GM20000 (cell line): ENCODE data around the gene ZFR2.

Source experiments
- DNase-seq: peaks from one replicate; pipeline ENCODE4 v3.0.0; 2012; ENCODE audit warnings: low spot score
- CTCF ChIP-seq: IDR thresholded peaks from 2 replicates; pipeline ENCODE4 v1.5.1; 2012; ENCODE audit warnings: mild to moderate bottlenecking, control low read depth; ENCODE audit errors: extremely low read depth, missing control alignments

ZFR2 gene

GRCh38 chr19:3826163-3826562, 42.7 kb downstream of the ZFR2 start:
- no peak for DNase-seq

GRCh38 chr19:3825286-3825956, 43.4 kb downstream of the ZFR2 start:
- TF ChIP-seq CTCF, result no peak
- DNase-seq, result no peak

More at GRCh38 chr19:3826163-3826562, 42.7 kb downstream of the ZFR2 start:
- TF ChIP-seq CTCF, result no peak

- DNase-seq, result no peak
- TF ChIP-seq CTCF, result no peak
Measured at GRCh38 chr19:3823350-3823713, 45.5 kb downstream of the ZFR2 start.

GRCh38 chr19:3822683-3823349, 46.0 kb downstream of the ZFR2 start:
- DNase-seq, result no peak
- no peak for TF ChIP-seq CTCF

DNA sequence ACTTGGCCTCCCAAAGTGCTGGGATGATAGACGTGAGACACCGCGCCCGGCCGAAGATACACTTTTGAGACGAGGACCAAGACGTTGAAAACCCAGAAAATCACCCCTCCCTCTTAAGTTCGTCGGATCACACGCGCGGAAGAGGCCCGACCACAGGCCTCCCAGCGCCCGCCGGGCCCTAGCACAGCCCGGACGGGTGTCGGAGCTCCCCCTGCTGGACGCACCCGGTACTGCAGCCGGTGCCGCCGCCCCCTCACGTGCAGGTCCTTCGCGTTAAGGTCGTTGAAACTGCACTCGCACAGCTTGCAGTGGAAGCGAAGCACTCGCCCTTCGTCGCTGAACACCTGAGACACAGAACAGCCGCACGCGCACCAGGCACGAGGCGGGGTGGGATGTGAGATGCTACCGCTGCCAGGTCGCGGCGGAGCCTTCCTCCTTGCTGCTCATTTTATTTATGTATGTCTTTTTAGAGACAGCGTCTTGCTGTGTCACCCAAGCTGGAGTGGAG, 46.9 kb downstream of the ZFR2 start:
- peak; percentile 99 for TF ChIP-seq CTCF
- peak; percentile 92 for DNase-seq

GRCh38 chr19:3821156-3821555, 47.7 kb downstream of the ZFR2 start:
- TF ChIP-seq CTCF, result no peak
- no peak for DNase-seq

- DNase-seq, result no peak
- no peak for TF ChIP-seq CTCF
Measured at GRCh38 chr19:3819989-3820388, 48.8 kb downstream of the ZFR2 start.
